Gastroesophageal sphincter (tissue), 3 donors: Measurements from ENCODE around the gene CARS2.

Experiments used
- EP300 ChIP-seq: sonication (generic); formaldehyde crosslinking; IDR thresholded peaks from one replicate; pipeline ENCODE4 v1.6.1; 2017; ENCODE audit warnings: antibody characterized with exemption, mild to moderate bottlenecking
- POLR2A ChIP-seq, 2 donors: fragments of 450-650 bp; IDR thresholded peaks; one replicate each; pipeline ENCODE4 v1.6.1; 2017; ENCODE audit warnings: antibody characterized with exemption in 2 of 2, mild to moderate bottlenecking in 2 of 2, moderate library complexity in 1 of 2
- TF ChIP-seq, protein P1 (sequence below), 4 experiments: fragments of 200-600 bp in 2 of 4; fragments of 450-650 bp in 2 of 4; sonication (generic) in 1 of 4; IDR thresholded peaks; one replicate each; pipeline ENCODE4 v1.5.1; 2017 to 2019; ENCODE audit warnings: antibody characterized with exemption in 4 of 4, mild to moderate bottlenecking in 2 of 4, moderate library complexity in 2 of 4

DNA sequence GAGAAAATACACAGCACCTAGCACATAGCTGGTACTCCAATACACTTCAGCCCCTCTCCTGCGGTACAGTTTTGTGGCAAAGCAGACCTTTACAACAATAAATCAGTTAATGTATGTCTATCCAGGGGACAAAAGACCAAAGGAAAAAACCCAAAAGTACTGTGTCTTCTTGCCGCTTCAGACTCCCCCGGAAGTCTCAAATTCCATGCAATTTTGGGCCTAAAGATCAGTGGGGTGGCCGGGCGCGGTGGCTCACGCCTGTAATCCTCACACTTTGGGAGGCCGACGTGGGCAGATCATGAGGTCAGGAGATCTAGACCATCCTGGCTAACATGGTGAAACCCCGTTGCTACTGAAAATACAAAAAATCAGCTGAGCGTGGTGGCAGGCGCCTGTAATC, 16.2 kb downstream of the CARS2 start:
- TF ChIP-seq, protein P1, sequence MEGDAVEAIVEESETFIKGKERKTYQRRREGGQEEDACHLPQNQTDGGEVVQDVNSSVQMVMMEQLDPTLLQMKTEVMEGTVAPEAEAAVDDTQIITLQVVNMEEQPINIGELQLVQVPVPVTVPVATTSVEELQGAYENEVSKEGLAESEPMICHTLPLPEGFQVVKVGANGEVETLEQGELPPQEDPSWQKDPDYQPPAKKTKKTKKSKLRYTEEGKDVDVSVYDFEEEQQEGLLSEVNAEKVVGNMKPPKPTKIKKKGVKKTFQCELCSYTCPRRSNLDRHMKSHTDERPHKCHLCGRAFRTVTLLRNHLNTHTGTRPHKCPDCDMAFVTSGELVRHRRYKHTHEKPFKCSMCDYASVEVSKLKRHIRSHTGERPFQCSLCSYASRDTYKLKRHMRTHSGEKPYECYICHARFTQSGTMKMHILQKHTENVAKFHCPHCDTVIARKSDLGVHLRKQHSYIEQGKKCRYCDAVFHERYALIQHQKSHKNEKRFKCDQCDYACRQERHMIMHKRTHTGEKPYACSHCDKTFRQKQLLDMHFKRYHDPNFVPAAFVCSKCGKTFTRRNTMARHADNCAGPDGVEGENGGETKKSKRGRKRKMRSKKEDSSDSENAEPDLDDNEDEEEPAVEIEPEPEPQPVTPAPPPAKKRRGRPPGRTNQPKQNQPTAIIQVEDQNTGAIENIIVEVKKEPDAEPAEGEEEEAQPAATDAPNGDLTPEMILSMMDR (IDR thresholded peaks at IDR 0.05), result no peak
- TF ChIP-seq POLR2A (IDR thresholded peaks at IDR 0.05), result no peak
- TF ChIP-seq EP300, result no peak
